H1 (cell line): ENCODE data around the gene SHISA9. TPM values are rescaled to one million over a fixed set of nuclear protein-coding genes. Genes with fewer than 3 reads are reported as not detected.

Experiments used
- CTCF ChIA-PET: fragments of 300-600 bp; sonication (Branson Sonifier 250); formaldehyde crosslinking; loops from one replicate; lab custom pipeline; 2021; ENCODE audit not compliant: partially characterized antibody; lab: Charles Lee
- POLR2A ChIA-PET: fragments of 300-600 bp; sonication (Branson Sonifier 250); formaldehyde crosslinking; loops from one replicate; lab custom pipeline; 2021; ENCODE audit warnings: inconsistent platforms; ENCODE audit not compliant: partially characterized antibody; lab: Charles Lee
- DNase-seq, 2 experiments: peaks; one replicate each; pipeline versions ENCODE4 v3.0.0 to v3.0.0-alpha.2; 2010 to 2022; ENCODE audit warnings: low spot score in 2 of 2, low read depth in 1 of 2, mixed read lengths in 1 of 2
- FAIRE-seq: peaks from 2 replicates; lab custom pipeline; 2011; peaks lifted over from hg19 to GRCh38; lab: Jason Lieb, UNC
- H2AFZ ChIP-seq: 2 replicates; pipeline ENCODE4 v1.8.1; 2012; ENCODE audit warnings: low read length, inconsistent platforms
- H2AK5ac ChIP-seq: 2 replicates; pipeline ENCODE4 v1.6.1; 2013; ENCODE audit warnings: low read depth, low read length
- H2BK120ac ChIP-seq: replicated peaks from 2 replicates; pipeline ENCODE3; 2013; ENCODE audit warnings: low read depth, low read length, inconsistent platforms
- H2BK12ac ChIP-seq: 2 replicates; pipeline ENCODE4 v1.6.1; 2013; ENCODE audit warnings: low read depth, low read length
- H2BK15ac ChIP-seq: 2 replicates; pipeline ENCODE4 v1.6.1; 2013; ENCODE audit warnings: low read length
- H2BK20ac ChIP-seq: 2 replicates; pipeline ENCODE4 v1.6.1; 2013; ENCODE audit warnings: low read length
- H2BK5ac ChIP-seq: 2 replicates; pipeline ENCODE4 v1.6.1; 2013; ENCODE audit warnings: low read depth, low read length
- H3K14ac ChIP-seq: 2 replicates; pipeline ENCODE4 v1.6.1; 2013; ENCODE audit warnings: inconsistent platforms; ENCODE audit not compliant: insufficient read length
- H3K18ac ChIP-seq: 2 replicates; pipeline ENCODE4 v1.6.1; 2013; ENCODE audit warnings: low read length; ENCODE audit errors: extremely low read depth
- H3K23ac ChIP-seq: 2 replicates; pipeline ENCODE4 v1.6.1; 2013; ENCODE audit warnings: inconsistent platforms; ENCODE audit not compliant: insufficient read length
- H3K23me2 ChIP-seq: 2 replicates; pipeline ENCODE4 v1.6.1; 2013; ENCODE audit warnings: low read depth, low read length
- H3K27ac ChIP-seq: 2 replicates; pipeline ENCODE4 v1.6.1; 2011; ENCODE audit warnings: low read depth, low read length, inconsistent platforms
- H3K27me3 ChIP-seq, 4 experiments: replicated peaks in 1 of 4; 1 replicate in 1 of 4; 2 replicates in 3 of 4; pipeline versions ENCODE4 v1.6.1 to v1.8.1; 2011 to 2013; ENCODE audit warnings: low read length in 3 of 4, mild to moderate bottlenecking in 3 of 4, inconsistent platforms in 2 of 4, mixed read lengths in 2 of 4, moderate library complexity in 1 of 4; ENCODE audit not compliant: control insufficient read depth in 3 of 4, insufficient read depth in 3 of 4; ENCODE audit errors: extremely low read depth in 1 of 4
- H3K36me3 ChIP-seq, 4 experiments: 2 replicates each; pipeline versions ENCODE4 v1.6.1 to v1.8.1; 2011 to 2013; ENCODE audit warnings: mild to moderate bottlenecking in 4 of 4, low read length in 3 of 4, moderate library complexity in 2 of 4, control low read depth in 1 of 4, inconsistent platforms in 1 of 4; ENCODE audit not compliant: insufficient read depth in 4 of 4, control insufficient read depth in 2 of 4
- H3K4ac ChIP-seq: replicated peaks from 2 replicates; pipeline ENCODE3; 2013; ENCODE audit warnings: low read length, low read depth, mixed read lengths, inconsistent platforms; ENCODE audit not compliant: insufficient read length
- H3K4me1 ChIP-seq, 4 experiments: replicated peaks in 1 of 4; 1 replicate in 1 of 4; 2 replicates in 3 of 4; pipeline versions ENCODE4 v1.6.1 to v1.8.1; 2011 to 2013; ENCODE audit warnings: low read length in 3 of 4, inconsistent platforms in 2 of 4, mixed read lengths in 1 of 4; ENCODE audit not compliant: insufficient read depth in 4 of 4, control insufficient read depth in 3 of 4
- H3K4me2 ChIP-seq, 2 experiments: 2 replicates each; pipeline versions ENCODE4 v1.6.1 to v1.8.1; 2011 to 2013; ENCODE audit warnings: low read depth in 2 of 2, low read length in 2 of 2, control low read depth in 1 of 2, inconsistent platforms in 1 of 2, mild to moderate bottlenecking in 1 of 2; ENCODE audit not compliant: insufficient read depth in 1 of 2
- H3K4me3 ChIP-seq, 4 experiments: fragments of 200-600, 300-600 bp in 1 of 4; sonication (generic), shearing (Covaris generic), sonication (Bioruptor Twin) in 1 of 4; 2 replicates each; pipeline versions ENCODE4 v1.5.1 to v1.8.1; 2011 to 2016; ENCODE audit warnings: low read length in 4 of 4, low read depth in 3 of 4, control low read depth in 2 of 4, inconsistent platforms in 2 of 4, mild to moderate bottlenecking in 2 of 4, mixed read lengths in 1 of 4, moderate library complexity in 1 of 4; ENCODE audit not compliant: insufficient read depth in 2 of 4; ENCODE audit errors: extremely low read depth in 1 of 4
- H3K56ac ChIP-seq: replicated peaks from 2 replicates; pipeline ENCODE3; 2013; ENCODE audit warnings: low read depth, mild to moderate bottlenecking, mixed read lengths, low read length, inconsistent platforms; ENCODE audit not compliant: insufficient read length
- H3K79me1 ChIP-seq: 2 replicates; pipeline ENCODE4 v1.6.1; 2013; ENCODE audit warnings: low read depth, low read length, control low read depth
- H3K79me2 ChIP-seq, 2 experiments: 2 replicates each; pipeline versions ENCODE4 v1.6.1 to v1.8.1; 2012 to 2013; ENCODE audit warnings: low read length in 2 of 2, mild to moderate bottlenecking in 2 of 2, inconsistent platforms in 1 of 2; ENCODE audit not compliant: insufficient read depth in 2 of 2, control insufficient read depth in 1 of 2
- H3K9ac ChIP-seq, 4 experiments: replicated peaks in 1 of 4; 1 replicate in 1 of 4; 2 replicates in 3 of 4; pipeline versions ENCODE4 v1.6.1 to v1.8.1; 2011 to 2013; ENCODE audit warnings: low read depth in 3 of 4, low read length in 3 of 4, control low read depth in 2 of 4, mild to moderate bottlenecking in 2 of 4, moderate library complexity in 2 of 4, inconsistent platforms in 1 of 4; ENCODE audit errors: extremely low read depth in 1 of 4
- H3K9me3 ChIP-seq, 2 experiments: 2 replicates each; pipeline versions ENCODE4 v1.6.1 to v1.8.1; 2012 to 2013; ENCODE audit warnings: mild to moderate bottlenecking in 2 of 2, moderate library complexity in 2 of 2, control low read depth in 1 of 2, inconsistent platforms in 1 of 2, low read depth in 1 of 2, low read length in 1 of 2, mixed read lengths in 1 of 2; ENCODE audit not compliant: insufficient read depth in 2 of 2
- H4K20me1 ChIP-seq, 2 experiments: replicated peaks in 1 of 2; 2 replicates each; pipeline versions ENCODE3 to v1.8.1; 2011 to 2013; ENCODE audit warnings: inconsistent platforms in 2 of 2, low read length in 2 of 2, mild to moderate bottlenecking in 1 of 2; ENCODE audit not compliant: insufficient read depth in 2 of 2, control insufficient read depth in 1 of 2
- H4K5ac ChIP-seq: 2 replicates; pipeline ENCODE4 v1.6.1; 2013; ENCODE audit warnings: low read length, low read depth, mixed read lengths, inconsistent platforms; ENCODE audit not compliant: insufficient read length
- H4K8ac ChIP-seq: 2 replicates; pipeline ENCODE4 v1.8.0; 2013; ENCODE audit warnings: mild to moderate bottlenecking, moderate library complexity, low read length, inconsistent platforms; ENCODE audit not compliant: insufficient read depth; ENCODE audit errors: extremely low read depth
- H4K91ac ChIP-seq: replicated peaks from 2 replicates; pipeline ENCODE3; 2013; ENCODE audit warnings: low read length, mixed read lengths, inconsistent platforms; ENCODE audit not compliant: insufficient read length
- CBX5 ChIP-seq: fragments of 300-800, 300-1000 bp; sonication (generic); IDR thresholded peaks from 2 replicates; pipeline ENCODE4 v1.7.1; 2016; ENCODE audit warnings: antibody characterized with exemption, low read length, low read depth
- CBX8 ChIP-seq: fragments of 300-800, 300-1000 bp; sonication (generic); IDR thresholded peaks from 2 replicates; pipeline ENCODE4 v1.7.1; 2016; ENCODE audit warnings: low read depth, low read length, borderline replicate concordance
- GABPA ChIP-seq: IDR thresholded peaks from 2 replicates; pipeline ENCODE4 v1.6.1; 2011; ENCODE audit warnings: mild to moderate bottlenecking, low read length, moderate library complexity, borderline replicate concordance; ENCODE audit not compliant: insufficient read depth
- JUND ChIP-seq: IDR thresholded peaks from 2 replicates; pipeline ENCODE4 v1.6.1; 2011; ENCODE audit warnings: mild to moderate bottlenecking, improper control_type of control experiment, low read length
- MAFK ChIP-seq: IDR thresholded peaks from 2 replicates; pipeline ENCODE4 v1.6.1; 2012; ENCODE audit warnings: low read depth, mild to moderate bottlenecking, improper control_type of control experiment, low read length
- POLR2A ChIP-seq, 2 experiments: IDR thresholded peaks; 1 replicate in 1 of 2; 2 replicates in 1 of 2; pipeline ENCODE4 v1.6.1; 2011; ENCODE audit warnings: low read depth in 2 of 2, low read length in 2 of 2, mild to moderate bottlenecking in 2 of 2; ENCODE audit errors: control extremely low read depth in 1 of 2
- SAP30 ChIP-seq: fragments of 300-600 bp; sonication (generic); IDR thresholded peaks from 2 replicates; pipeline ENCODE4 v1.7.1; 2012; ENCODE audit warnings: low read length, moderate library complexity, mild to moderate bottlenecking, inconsistent platforms; ENCODE audit not compliant: insufficient read depth, insufficient replicate concordance
- TAF1 ChIP-seq: IDR thresholded peaks from 2 replicates; pipeline ENCODE4 v1.6.1; 2011; ENCODE audit warnings: mild to moderate bottlenecking, low read depth, low read length
- TBP ChIP-seq: IDR thresholded peaks from 2 replicates; pipeline ENCODE4 v1.6.1; 2011; ENCODE audit warnings: low read depth, low read length, improper control_type of control experiment
- WGBS, 2 experiments: shearing (Covaris generic) in 1 of 2; methylation state at CpG; one replicate each; pipeline versions ENCODE4 v1.1.6 to v1.1.7; 2013 to 2015; ENCODE audit warnings: low lambda C conversion rate in 2 of 2, mixed read lengths in 2 of 2, inconsistent platforms in 1 of 2, low coverage in 1 of 2, missing lambda C conversion rate in 1 of 2; ENCODE audit not compliant: insufficient replicate concordance in 2 of 2, insufficient coverage in 1 of 2, insufficient read length in 1 of 2; ENCODE audit errors: extremely low coverage in 1 of 2, missing lambda C conversion rate in 1 of 2; 5-methylcytosine and 5-hydroxymethylcytosine counted together
- polyA plus RNA-seq, 7 experiments: library from polyadenylated mRNA; depleted of rRNA in 3 of 7; stranded (reverse) in 5 of 7; unstranded in 2 of 7; fragments of >200 nt in 5 of 7; fragments of 200-250 nt in 2 of 7; gene quantifications; 1 replicate in 5 of 7; 2 replicates in 1 of 7; 4 replicates in 1 of 7; pipeline versions ENCODE4 v1.2.1 to v1.2.3, GENCODE V29; 2011 to 2013; ENCODE audit warnings: missing spikeins in 2 of 7, mixed read lengths in 2 of 7
- total RNA-seq: library from RNA; stranded (reverse); fragmentation: NEBNext Ultra II Directional; extraction: Animal tissue kit (Norgen Biotek cat#: 25700); gene quantifications from 2 replicates; pipeline ENCODE4 v1.2.1, GENCODE V29; 2021
- TF ChIP-seq, protein P1 (sequence below): IDR thresholded peaks from 2 replicates; pipeline ENCODE4 v1.6.1; 2012; ENCODE audit warnings: low read length, inconsistent platforms

Gene SHISA9
- total and polyA plus RNA-seq, 2 of the 8 experiments (the other 6 are each of a cell fraction or from before 2014, with no cell fraction given): 25.6 to 39.8 TPM

- Histone ChIP-seq H3K4me3 (no peak overlapping the region), H3K27me3 (no peaks in the 10 kb centered on the region), H3K4me1 (peaks cover 3 to 24% (median 15%) of the 10 kb centered on the region in 4 experiments; a peak in 6 of 7 replicates), H4K5ac (no peak overlapping the region), H4K91ac (no peak overlapping the region), H3K4ac (no peak overlapping the region), H4K20me1 (no peaks in the 10 kb centered on the region), H4K8ac (no peak overlapping the region), H3K36me3 (peaks cover 0 to 3% (median 0%) of the 10 kb centered on the region in 4 experiments; a peak in 2 of 8 replicates), H3K27ac (no peak overlapping the region), H3K23me2 (no peaks in the 10 kb centered on the region; the same call in 1 of the 2 replicates), H3K9me3 (peaks cover 3 to 6% of the 10 kb centered on the region in 2 experiments; a peak in 2 of 4 replicates), H3K79me2 (peaks cover 0 to 26% of the 10 kb centered on the region in 2 experiments; a peak in 2 of 4 replicates), H2BK20ac (no peak overlapping the region), H2AK5ac (no peak overlapping the region), H3K9ac (no peak overlapping the region), H3K79me1 (no peaks in the 10 kb centered on the region), H3K56ac (no peak overlapping the region), H3K4me2 (no peak overlapping the region), H2BK15ac (no peak overlapping the region), H2BK5ac (no peak overlapping the region), H3K14ac (no peak overlapping the region), H3K23ac (no peak overlapping the region), H2AFZ (no peak overlapping the region), H3K18ac (no peak overlapping the region), H2BK120ac (no peak overlapping the region), H2BK12ac (no peak overlapping the region)
- DNase-seq (no peak), FAIRE-seq (no peak)
- ChIA-PET CTCF (interaction anchor here (1.3 to 1.7 kb wide), 3 partner anchors 57 to 93 kb away, joined by 3 to 5 read pairs (median 3); no protein-coding TSS in a partner anchor), POLR2A (interaction anchor here (1.0 kb wide), 1 partner anchor 49 kb away, joined by 3 read pairs; no protein-coding TSS in a partner anchor)
- WGBS, 2 experiments: 96% methylated on average over 3 of the region's 3 CpGs; no CpG with 5 or more reads in 1 of the 2 experiments
- TF ChIP-seq, protein P1, sequence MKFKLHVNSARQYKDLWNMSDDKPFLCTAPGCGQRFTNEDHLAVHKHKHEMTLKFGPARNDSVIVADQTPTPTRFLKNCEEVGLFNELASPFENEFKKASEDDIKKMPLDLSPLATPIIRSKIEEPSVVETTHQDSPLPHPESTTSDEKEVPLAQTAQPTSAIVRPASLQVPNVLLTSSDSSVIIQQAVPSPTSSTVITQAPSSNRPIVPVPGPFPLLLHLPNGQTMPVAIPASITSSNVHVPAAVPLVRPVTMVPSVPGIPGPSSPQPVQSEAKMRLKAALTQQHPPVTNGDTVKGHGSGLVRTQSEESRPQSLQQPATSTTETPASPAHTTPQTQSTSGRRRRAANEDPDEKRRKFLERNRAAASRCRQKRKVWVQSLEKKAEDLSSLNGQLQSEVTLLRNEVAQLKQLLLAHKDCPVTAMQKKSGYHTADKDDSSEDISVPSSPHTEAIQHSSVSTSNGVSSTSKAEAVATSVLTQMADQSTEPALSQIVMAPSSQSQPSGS: no peak
- TF ChIP-seq TBP (no peak), JUND (no peak), TAF1 (no peak), GABPA (no peak), SAP30 (no peak), CBX5 (no peak), MAFK (no peak), POLR2A (IDR thresholded peaks at IDR 0.05; ENCODE audit: control extremely low read depth in 1 of 2, low read depth in 2 of 2, low read length in 2 of 2) (no peak), CBX8 (no peak)
These were observed 222.6 kb downstream of the SHISA9 start for GRCh38 chr16:13123991-13124390.
